K562 (cell line): Measurements from ENCODE around the gene PRUNE1. TPM values are rescaled to one million over a fixed set of nuclear protein-coding genes. Genes with fewer than 3 reads are reported as not detected.
A peak's percentile ranks its signal among the peaks of the same experiment; 100 is the strongest.

ENCODE experiments used
- DMBX1 ChIP-seq: fragments of 250-450 bp; sonication (Bioruptor Pico); IDR thresholded peaks from 2 replicates; pipeline ENCODE4 v1.8.0; 2022; ENCODE audit warnings: inconsistent platforms, mild to moderate bottlenecking, moderate library complexity, borderline replicate concordance
- GTF2A2 ChIP-seq: IDR thresholded peaks from 2 replicates; pipeline ENCODE4 v1.6.1; 2016; ENCODE audit warnings: mild to moderate bottlenecking, missing genetic modification characterization, missing compliant biosample characterization
- MTA3 ChIP-seq: fragments of 450-650 bp; formaldehyde crosslinking; IDR thresholded peaks from 2 replicates; pipeline ENCODE4 v1.6.1; 2017; ENCODE audit warnings: mild to moderate bottlenecking, borderline replicate concordance
- OTX1 ChIP-seq: fragments of 450-650 bp; formaldehyde crosslinking; IDR thresholded peaks from 2 replicates; pipeline ENCODE4 v1.4.0; 2022; ENCODE audit warnings: mild to moderate bottlenecking
- ZNF232 ChIP-seq: sonication (generic); formaldehyde crosslinking; IDR thresholded peaks from 2 replicates; pipeline ENCODE4 v1.8.0; 2022; ENCODE audit warnings: mild to moderate bottlenecking, missing genetic modification reagents
- ZNF584 ChIP-seq: fragments of 200-800 bp; sonication (Bioruptor generic); IDR thresholded peaks from 2 replicates; pipeline ENCODE4 v1.6.1; 2016; ENCODE audit warnings: low read depth, mild to moderate bottlenecking, missing genetic modification characterization, missing compliant biosample characterization
- ZNF586 ChIP-seq: fragments of 450-650 bp; formaldehyde crosslinking; conservative IDR thresholded peaks from 2 replicates; pipeline ENCODE4 v1.4.0; 2020; ENCODE audit warnings: mild to moderate bottlenecking, moderate library complexity
- ZNF644 ChIP-seq: fragments of 200-800 bp; sonication (Bioruptor generic); IDR thresholded peaks from 2 replicates; pipeline ENCODE4 v1.6.1; 2016; ENCODE audit warnings: low read depth, missing genetic modification characterization, missing compliant biosample characterization
- ZNF766 ChIP-seq: fragments of 200-800 bp; sonication (Bioruptor generic); conservative IDR thresholded peaks from 2 replicates; pipeline ENCODE4 v1.6.1; 2016; ENCODE audit warnings: missing genetic modification characterization, missing compliant biosample characterization
- polyA plus RNA-seq, 8 experiments: library from polyadenylated mRNA; depleted of rRNA in 4 of 8; stranded (reverse) in 5 of 8; unstranded in 3 of 8; fragments of >200 nt; fragmentation: Nextera tagmentation in 2 of 8; fragmentation: Illumina TruSeq in 1 of 8; extraction: Ambion mirVana in 2 of 8; extraction: Trizol in 1 of 8; gene quantifications; 2 replicates each; pipeline versions ENCODE4 v1.2.1 to v1.2.3, GENCODE V29; 2011 to 2014; ENCODE audit warnings: inconsistent platforms in 1 of 8, missing spikeins in 1 of 8
- total RNA-seq, 7 experiments: library from RNA; depleted of rRNA in 6 of 7; stranded (reverse); fragments of >200 nt in 6 of 7; fragmentation: Illumina TruSeq in 2 of 7; extraction: Trizol in 2 of 7; gene quantifications; 2 replicates each; pipeline versions ENCODE4 v1.2.1 to v1.2.3, GENCODE V29; 2011 to 2021; ENCODE audit warnings: low replicate concordance in 1 of 7
- TF ChIP-seq, protein P1 (sequence below): fragments of 450-650 bp; IDR thresholded peaks from 2 replicates; pipeline ENCODE4 v1.6.1; 2016; ENCODE audit warnings: low read depth
- TF ChIP-seq, protein P2 (sequence below): fragments of 450-650 bp; conservative IDR thresholded peaks from 2 replicates; pipeline ENCODE4 v1.6.1; 2016; ENCODE audit warnings: missing genetic modification characterization, low read depth, mild to moderate bottlenecking, missing compliant biosample characterization, moderate library complexity
- TF ChIP-seq, protein P3 (sequence below): IDR thresholded peaks from 3 replicates; pipeline ENCODE4 v1.6.1; 2011; ENCODE audit warnings: borderline replicate concordance, mild to moderate bottlenecking, moderate library complexity; ENCODE audit not compliant: insufficient read length; ENCODE audit errors: extremely low read depth

PRUNE1 gene
- total and polyA plus RNA-seq, 9 of the 15 experiments (the other 6 are each of a cell fraction or from before 2014, with no cell fraction given) = 16.7 to 48.3 (median 26.2) TPM

DNA sequence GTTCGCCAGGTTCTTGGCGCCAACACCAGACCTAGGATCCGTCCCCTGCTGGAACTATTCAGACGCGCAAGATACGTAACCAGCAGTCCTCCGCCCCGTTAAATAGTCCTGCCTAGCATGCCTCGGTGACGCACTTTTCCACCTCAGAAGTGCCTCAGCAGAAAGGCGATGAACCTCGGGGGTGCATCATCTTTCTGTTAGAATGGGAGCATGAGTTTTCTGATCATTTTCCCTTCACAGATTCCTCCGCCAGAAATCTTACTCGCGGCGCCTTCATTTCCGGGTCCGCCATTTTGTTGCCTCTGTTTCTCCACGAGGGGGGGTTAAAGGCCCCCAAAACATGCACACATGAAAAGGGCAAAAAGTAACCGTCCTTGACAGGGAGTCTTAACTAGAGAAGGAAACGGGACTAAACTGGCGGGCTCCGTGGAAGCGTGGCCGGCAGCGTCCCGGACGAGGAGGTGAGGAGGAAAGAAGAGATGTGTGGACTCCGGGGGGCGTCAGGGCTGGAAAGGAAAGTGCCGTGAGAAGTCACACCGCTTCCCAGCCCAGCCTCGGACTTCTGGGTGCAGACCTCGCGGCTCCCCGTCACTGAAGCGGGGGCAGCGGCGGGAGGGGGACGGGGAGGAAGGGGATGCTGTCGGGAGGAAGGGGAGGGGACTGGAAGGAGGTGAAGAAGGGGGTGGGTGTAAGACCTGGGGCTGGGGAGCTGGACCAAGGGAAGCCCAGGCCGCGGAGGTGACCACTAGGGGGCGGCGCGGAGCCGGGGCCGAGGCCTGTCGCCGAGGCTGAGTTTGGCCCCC is 62.4 kb downstream of the PRUNE1 start, which contains the start of gene GABPB2 (continued):
- TF ChIP-seq, protein P1, sequence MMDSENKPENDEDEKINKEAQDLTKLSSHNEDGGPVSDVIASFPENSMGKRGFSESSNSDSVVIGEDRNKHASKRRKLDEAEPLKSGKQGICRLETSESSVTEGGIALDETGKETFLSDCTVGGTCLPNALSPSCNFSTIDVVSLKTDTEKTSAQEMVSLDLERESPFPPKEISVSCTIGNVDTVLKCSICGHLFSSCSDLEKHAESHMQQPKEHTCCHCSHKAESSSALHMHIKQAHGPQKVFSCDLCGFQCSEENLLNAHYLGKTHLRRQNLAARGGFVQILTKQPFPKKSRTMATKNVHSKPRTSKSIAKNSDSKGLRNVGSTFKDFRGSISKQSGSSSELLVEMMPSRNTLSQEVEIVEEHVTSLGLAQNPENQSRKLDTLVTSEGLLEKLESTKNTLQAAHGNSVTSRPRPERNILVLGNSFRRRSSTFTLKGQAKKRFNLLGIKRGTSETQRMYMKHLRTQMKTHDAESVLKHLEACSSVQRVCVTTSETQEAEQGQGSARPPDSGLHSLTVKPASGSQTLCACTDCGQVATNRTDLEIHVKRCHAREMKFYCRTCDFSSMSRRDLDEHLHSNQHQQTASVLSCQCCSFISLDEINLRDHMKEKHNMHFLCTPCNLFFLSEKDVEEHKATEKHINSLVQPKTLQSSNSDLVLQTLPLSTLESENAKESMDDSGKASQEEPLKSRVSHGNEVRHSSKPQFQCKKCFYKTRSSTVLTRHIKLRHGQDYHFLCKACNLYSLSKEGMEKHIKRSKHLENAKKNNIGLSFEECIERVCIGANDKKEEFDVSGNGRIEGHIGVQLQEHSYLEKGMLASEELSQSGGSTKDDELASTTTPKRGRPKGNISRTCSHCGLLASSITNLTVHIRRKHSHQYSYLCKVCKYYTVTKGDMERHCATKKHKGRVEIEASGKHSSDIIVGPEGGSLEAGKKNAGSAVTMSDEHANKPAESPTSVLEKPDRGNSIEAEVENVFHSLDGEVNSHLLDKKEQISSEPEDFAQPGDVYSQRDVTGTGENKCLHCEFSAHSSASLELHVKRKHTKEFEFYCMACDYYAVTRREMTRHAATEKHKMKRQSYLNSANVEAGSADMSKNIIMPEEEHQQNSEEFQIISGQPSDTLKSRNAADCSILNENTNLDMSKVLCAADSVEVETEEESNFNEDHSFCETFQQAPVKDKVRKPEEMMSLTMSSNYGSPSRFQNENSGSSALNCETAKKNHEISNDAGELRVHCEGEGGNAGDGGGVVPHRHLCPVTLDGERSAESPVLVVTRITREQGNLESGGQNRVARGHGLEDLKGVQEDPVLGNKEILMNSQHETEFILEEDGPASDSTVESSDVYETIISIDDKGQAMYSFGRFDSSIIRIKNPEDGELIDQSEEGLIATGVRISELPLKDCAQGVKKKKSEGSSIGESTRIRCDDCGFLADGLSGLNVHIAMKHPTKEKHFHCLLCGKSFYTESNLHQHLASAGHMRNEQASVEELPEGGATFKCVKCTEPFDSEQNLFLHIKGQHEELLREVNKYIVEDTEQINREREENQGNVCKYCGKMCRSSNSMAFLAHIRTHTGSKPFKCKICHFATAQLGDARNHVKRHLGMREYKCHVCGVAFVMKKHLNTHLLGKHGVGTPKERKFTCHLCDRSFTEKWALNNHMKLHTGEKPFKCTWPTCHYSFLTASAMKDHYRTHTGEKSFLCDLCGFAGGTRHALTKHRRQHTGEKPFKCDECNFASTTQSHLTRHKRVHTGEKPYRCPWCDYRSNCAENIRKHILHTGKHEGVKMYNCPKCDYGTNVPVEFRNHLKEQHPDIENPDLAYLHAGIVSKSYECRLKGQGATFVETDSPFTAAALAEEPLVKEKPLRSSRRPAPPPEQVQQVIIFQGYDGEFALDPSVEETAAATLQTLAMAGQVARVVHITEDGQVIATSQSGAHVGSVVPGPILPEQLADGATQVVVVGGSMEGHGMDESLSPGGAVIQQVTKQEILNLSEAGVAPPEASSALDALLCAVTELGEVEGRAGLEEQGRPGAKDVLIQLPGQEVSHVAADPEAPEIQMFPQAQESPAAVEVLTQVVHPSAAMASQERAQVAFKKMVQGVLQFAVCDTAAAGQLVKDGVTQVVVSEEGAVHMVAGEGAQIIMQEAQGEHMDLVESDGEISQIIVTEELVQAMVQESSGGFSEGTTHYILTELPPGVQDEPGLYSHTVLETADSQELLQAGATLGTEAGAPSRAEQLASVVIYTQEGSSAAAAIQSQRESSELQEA = peak; percentile 75
- TF ChIP-seq ZNF584 (no peak), ZNF766 (peak; percentile 57; the same call in 1 of the 2 replicates), GTF2A2 (tag) (peak; percentile 85), ZNF232 (CRISPR knock-in tag) (no peak), MTA3 (peak; percentile 96), ZNF586 (no peak), DMBX1 (CRISPR knock-in tag) (no peak; the same call in 1 of the 2 replicates), OTX1 (CRISPR knock-in tag) (0 out of 2 replicates have a peak, but pooled peaks have one; percentile 32), ZNF644 (tag) (peak; percentile 27; the same call in 1 of the 2 replicates)
- TF ChIP-seq, protein P2, sequence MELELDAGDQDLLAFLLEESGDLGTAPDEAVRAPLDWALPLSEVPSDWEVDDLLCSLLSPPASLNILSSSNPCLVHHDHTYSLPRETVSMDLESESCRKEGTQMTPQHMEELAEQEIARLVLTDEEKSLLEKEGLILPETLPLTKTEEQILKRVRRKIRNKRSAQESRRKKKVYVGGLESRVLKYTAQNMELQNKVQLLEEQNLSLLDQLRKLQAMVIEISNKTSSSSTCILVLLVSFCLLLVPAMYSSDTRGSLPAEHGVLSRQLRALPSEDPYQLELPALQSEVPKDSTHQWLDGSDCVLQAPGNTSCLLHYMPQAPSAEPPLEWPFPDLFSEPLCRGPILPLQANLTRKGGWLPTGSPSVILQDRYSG (tag) = no peak
- TF ChIP-seq, protein P3, sequence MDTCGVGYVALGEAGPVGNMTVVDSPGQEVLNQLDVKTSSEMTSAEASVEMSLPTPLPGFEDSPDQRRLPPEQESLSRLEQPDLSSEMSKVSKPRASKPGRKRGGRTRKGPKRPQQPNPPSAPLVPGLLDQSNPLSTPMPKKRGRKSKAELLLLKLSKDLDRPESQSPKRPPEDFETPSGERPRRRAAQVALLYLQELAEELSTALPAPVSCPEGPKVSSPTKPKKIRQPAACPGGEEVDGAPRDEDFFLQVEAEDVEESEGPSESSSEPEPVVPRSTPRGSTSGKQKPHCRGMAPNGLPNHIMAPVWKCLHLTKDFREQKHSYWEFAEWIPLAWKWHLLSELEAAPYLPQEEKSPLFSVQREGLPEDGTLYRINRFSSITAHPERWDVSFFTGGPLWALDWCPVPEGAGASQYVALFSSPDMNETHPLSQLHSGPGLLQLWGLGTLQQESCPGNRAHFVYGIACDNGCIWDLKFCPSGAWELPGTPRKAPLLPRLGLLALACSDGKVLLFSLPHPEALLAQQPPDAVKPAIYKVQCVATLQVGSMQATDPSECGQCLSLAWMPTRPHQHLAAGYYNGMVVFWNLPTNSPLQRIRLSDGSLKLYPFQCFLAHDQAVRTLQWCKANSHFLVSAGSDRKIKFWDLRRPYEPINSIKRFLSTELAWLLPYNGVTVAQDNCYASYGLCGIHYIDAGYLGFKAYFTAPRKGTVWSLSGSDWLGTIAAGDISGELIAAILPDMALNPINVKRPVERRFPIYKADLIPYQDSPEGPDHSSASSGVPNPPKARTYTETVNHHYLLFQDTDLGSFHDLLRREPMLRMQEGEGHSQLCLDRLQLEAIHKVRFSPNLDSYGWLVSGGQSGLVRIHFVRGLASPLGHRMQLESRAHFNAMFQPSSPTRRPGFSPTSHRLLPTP = peak; percentile 29
